ENCODE measurements around the gene C1orf167.

The C1orf167 gene

GRCh38 chr1:11835441-11836225, 73.6 kb downstream of the C1orf167 start:
- DNase-seq (ENCODE audit: low spot score) (no peak), FAIRE-seq (no peak)

GRCh38 chr1:11836955-11837766, 75.2 kb downstream of the C1orf167 start:
- FAIRE-seq: no peak
- DNase-seq (ENCODE audit: low spot score): no peak

- FAIRE-seq: no peak
- DNase-seq (ENCODE audit: low spot score): no peak
These were observed 75.9 kb downstream of the C1orf167 start for GRCh38 chr1:11837767-11838348.

GRCh38 chr1:11838349-11839272, 76.6 kb downstream of the C1orf167 start:
- DNase-seq (ENCODE audit: low spot score): peak; percentile 33
- FAIRE-seq: no peak

All from RCC 7860 (cell line).